SW 1271 (cell line): ENCODE data around the gene IL20RB.

Experiments
- DNase-seq, 2 experiments: peaks; one replicate each; lab custom pipeline; 2025; lab: John Stamatoyannopoulos, UW

IL20RB gene

GRCh38 chr3:137039570-137039969, 81.8 kb downstream of the IL20RB start:
- no peak for DNase-seq

GRCh38 chr3:137041251-137041650, 83.5 kb downstream of the IL20RB start:
- DNase-seq = no peak

GRCh38 chr3:137041686-137042085, 83.9 kb downstream of the IL20RB start:
- no peak for DNase-seq

GRCh38 chr3:137046747-137047146, 89.0 kb downstream of the IL20RB start:
- no peak for DNase-seq

- no peak for DNase-seq
These were observed 89.5 kb downstream of the IL20RB start for GRCh38 chr3:137047240-137047639.

- no peak for DNase-seq
These were observed 92.5 kb downstream of the IL20RB start for GRCh38 chr3:137050281-137050680.

- DNase-seq = no peak
These were observed 94.5 kb downstream of the IL20RB start for GRCh38 chr3:137052298-137052697.
